ENCODE data around the gene DPYSL5. TPM values are rescaled to one million over a fixed set of nuclear protein-coding genes. Genes with fewer than 3 reads are reported as not detected.

Gene DPYSL5
- total RNA-seq, 6 donors from 2014 or later, result not detected

DNA sequence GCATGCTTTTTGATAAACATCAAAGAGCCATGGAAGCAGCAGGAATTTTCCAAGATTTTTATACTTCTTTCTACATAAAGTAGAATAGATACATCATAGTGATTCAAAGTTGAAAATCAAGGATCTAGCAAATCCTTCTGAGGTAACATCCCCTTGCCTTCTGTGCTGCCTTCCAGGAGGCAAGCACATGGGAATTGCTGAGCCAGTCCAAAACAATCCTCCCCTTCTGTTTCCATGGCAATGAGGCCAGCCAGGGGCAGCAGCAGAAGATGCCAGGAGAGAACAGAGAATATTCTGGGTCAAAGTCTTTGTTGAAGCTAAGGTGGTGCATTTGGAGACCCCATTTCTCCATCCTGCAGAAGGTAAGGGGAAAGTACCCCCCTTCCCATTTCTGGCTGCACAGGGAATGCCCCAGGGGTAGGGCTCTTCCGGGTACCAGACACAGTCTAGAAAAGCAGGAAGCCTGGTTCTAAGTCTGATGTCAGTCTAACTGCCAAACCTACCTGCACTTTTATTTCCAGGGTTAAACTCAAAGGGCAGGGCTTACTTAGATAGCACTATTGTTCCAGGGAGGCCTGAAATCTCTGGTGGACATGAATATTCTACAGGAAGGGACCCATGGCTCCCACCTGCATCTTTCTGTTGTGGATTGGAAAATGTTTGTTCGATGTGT, 40.0 kb upstream of the DPYSL5 start:
- no peaks in the 10 kb centered on the region for H3K4me1 ChIP-seq
- no peak for ATAC-seq (ENCODE audit: low FRiP score in 2 of 2)
- no peak overlapping the region for H3K27ac ChIP-seq
- H3K9me3 ChIP-seq, result no peaks in the 10 kb centered on the region
- WGBS, 2 donors, result 47 to 77% methylated on average over 2 of the region's 2 CpGs
- no peak for TF ChIP-seq POLR2A (IDR thresholded peaks at IDR 0.05)
- TF ChIP-seq EP300 (IDR thresholded peaks at IDR 0.05), result no peak
- TF ChIP-seq CTCF (IDR thresholded peaks at IDR 0.05), result no peak
- no peak for TF ChIP-seq POLR2AphosphoS5 (IDR thresholded peaks at IDR 0.05)
- no peak for DNase-seq
- no peaks in the 10 kb centered on the region for H3K27me3 ChIP-seq
- H3K4me3 ChIP-seq, result no peak overlapping the region
- H3K36me3 ChIP-seq, result no peaks in the 10 kb centered on the region

DNA sequence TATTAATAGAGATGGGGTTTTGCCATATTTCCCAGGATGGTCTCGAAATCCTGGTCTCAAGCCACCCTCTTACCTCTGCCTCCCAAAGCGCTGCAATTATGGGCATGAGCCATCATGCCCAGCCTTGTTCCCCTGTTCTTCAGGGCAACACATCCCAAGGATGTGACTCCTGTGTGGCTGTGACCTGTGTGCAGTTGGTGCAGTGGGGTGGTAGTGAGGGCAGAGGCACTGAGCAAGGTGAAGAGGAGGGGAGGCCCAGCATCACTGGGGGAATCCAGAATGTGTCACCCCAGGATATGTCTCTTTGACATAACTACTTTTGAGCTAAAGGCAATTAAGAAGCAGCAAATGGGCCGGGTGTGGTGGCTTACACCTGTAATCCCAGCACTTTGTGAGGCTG, 38.7 kb upstream of the DPYSL5 start:
- H3K9me3 ChIP-seq, result no peaks in the 10 kb centered on the region
- ATAC-seq (ENCODE audit: low FRiP score in 2 of 2) (no peak), DNase-seq (no peak)
- no peaks in the 10 kb centered on the region for H3K4me1 ChIP-seq
- H3K4me3 ChIP-seq, result no peak overlapping the region
- H3K27me3 ChIP-seq, result no peaks in the 10 kb centered on the region
- no peaks in the 10 kb centered on the region for H3K36me3 ChIP-seq
- TF ChIP-seq POLR2A (IDR thresholded peaks at IDR 0.05), result no peak
- no peak for TF ChIP-seq CTCF (IDR thresholded peaks at IDR 0.05)
- no peak for TF ChIP-seq EP300 (IDR thresholded peaks at IDR 0.05)
- TF ChIP-seq POLR2AphosphoS5 (IDR thresholded peaks at IDR 0.05), result no peak
- no peak overlapping the region for H3K27ac ChIP-seq
- 93 to 98% methylated on average over 3 of the region's 3 CpGs for WGBS, 2 donors

DNA sequence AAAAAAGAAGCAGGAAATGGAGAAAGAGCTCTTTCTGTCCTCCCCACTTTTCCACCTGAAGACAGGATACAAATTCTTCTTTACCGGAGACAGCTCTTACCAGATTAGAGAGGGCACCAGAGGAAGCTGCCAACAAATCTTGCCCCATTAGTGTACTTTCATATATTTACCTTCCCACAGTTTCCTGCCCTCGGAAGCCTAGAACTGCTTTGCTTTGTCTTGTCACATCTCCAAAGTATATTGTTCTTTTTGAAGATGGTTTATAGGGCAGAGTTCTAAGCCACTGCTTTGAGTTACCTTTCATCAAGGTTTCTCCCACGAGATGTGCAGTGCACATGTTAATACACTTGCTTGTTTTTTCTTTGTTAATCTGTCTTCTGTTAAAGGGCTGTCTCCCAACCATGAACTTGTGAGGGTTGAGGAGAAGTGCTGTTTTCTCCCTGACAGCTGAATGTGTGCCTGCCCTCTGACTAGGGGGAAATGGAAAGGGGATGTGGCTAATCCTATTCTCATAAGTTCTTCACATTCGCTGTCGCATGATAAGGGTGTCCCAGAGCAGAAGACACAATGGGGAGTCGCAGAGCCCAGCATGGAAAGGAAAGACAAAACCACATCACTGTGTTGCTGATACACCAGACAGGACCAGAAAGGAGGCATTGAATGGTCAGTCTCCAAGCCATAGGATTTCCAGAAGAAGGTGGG, 37.9 kb upstream of the DPYSL5 start:
- no peak overlapping the region for H3K4me3 ChIP-seq
- no peaks in the 10 kb centered on the region for H3K27me3 ChIP-seq
- no peak overlapping the region for H3K27ac ChIP-seq
- 31 to 35% methylated on average over 6 of the region's 6 CpGs for WGBS, 2 donors
- DNase-seq (no peak), ATAC-seq (ENCODE audit: low FRiP score in 2 of 2) (peak in 1 of 2 donors; percentile 50)
- TF ChIP-seq EP300 (IDR thresholded peaks at IDR 0.05), result no peak
- no peak for TF ChIP-seq POLR2AphosphoS5 (IDR thresholded peaks at IDR 0.05)
- TF ChIP-seq POLR2A (IDR thresholded peaks at IDR 0.05), result no peak
- no peak for TF ChIP-seq CTCF (IDR thresholded peaks at IDR 0.05)
- H3K9me3 ChIP-seq, result no peaks in the 10 kb centered on the region
- H3K4me1 ChIP-seq, result no peaks in the 10 kb centered on the region
- no peaks in the 10 kb centered on the region for H3K36me3 ChIP-seq

GRCh38 chr2:26811261-26811660, 36.7 kb upstream of the DPYSL5 start:
- Histone ChIP-seq H3K4me1 (no peaks in the 10 kb centered on the region), H3K27me3 (no peaks in the 10 kb centered on the region), H3K36me3 (no peaks in the 10 kb centered on the region), H3K27ac (no peak overlapping the region), H3K4me3 (no peak overlapping the region), H3K9me3 (no peaks in the 10 kb centered on the region)
- no peak for TF ChIP-seq EP300 (IDR thresholded peaks at IDR 0.05)
- no peak for TF ChIP-seq POLR2AphosphoS5 (IDR thresholded peaks at IDR 0.05)
- TF ChIP-seq POLR2A (IDR thresholded peaks at IDR 0.05), result no peak
- no peak for TF ChIP-seq CTCF (IDR thresholded peaks at IDR 0.05)
- no peak for DNase-seq
- WGBS, 2 donors, result 76 to 80% methylated on average over 8 of the region's 8 CpGs
- ATAC-seq (ENCODE audit: low FRiP score in 2 of 2), result no peak
